Measurements from ENCODE around the gene NPHP4. TPM values are rescaled to one million over a fixed set of nuclear protein-coding genes. Genes with fewer than 3 reads are reported as not detected.
"Not testable (repeated sequence)": the region's sequence is repeated elsewhere in the genome, so short reads cannot be mapped to it uniquely, and the experiment has no call there.

Gene NPHP4
- total and polyA plus RNA-seq, 9 of the 15 experiments (the other 6 are each of a cell fraction or from before 2014, with no cell fraction given): 0.52 to 26.2 (median 6.7) TPM

DNA sequence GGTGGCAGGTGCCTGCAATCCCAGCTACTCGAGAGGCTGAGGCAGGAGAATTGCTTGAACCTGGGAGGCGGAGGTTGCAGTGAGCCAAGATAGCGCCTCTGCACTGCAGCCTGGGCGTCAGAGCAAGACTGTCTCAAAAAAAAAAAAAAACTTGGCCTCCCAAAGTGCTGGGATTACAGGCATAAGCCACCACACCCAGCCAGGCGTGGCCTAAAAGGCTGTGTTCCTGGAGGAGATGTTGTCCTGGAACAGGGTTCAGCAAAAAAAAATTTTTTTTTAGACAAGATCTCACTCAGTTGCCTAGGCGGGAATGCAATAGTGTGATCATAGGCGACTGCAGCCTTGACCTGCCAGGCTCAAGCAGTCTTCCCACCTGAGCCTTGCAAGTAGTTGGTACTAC lies 25.4 kb upstream of the NPHP4 start:
- H4K20me1 ChIP-seq (replicated peaks; ENCODE audit: control insufficient read depth, insufficient read depth, low read length); H2AFZ ChIP-seq (ENCODE audit: low read depth, low read length); CTCF ChIA-PET (ENCODE audit: low intra/inter-chr PET ratio); H3K9me1 ChIP-seq (ENCODE audit: control insufficient read depth, insufficient read depth, low read length); in situ Hi-C loops (cut with MboI); ATAC-seq; FAIRE-seq; H3K36me3 ChIP-seq (ENCODE audit: control insufficient read depth, insufficient read depth, low read length); DNase-seq (ENCODE audit: extremely low read depth in 1 of 4, low spot score in 3 of 4); H3K79me2 ChIP-seq (ENCODE audit: control insufficient read depth, insufficient read depth, low read length); H3K4me2 ChIP-seq (ENCODE audit: insufficient read depth, low read length); H3K27me3 ChIP-seq (ENCODE audit: control insufficient read depth in 2 of 2, insufficient read depth in 2 of 2, low read length in 2 of 2); intact Hi-C loops (cut with micrococcal nuclease); H3K9me3 ChIP-seq (replicated peaks; ENCODE audit: control insufficient read depth, insufficient read depth, low read depth, low read length); H3K4me1 ChIP-seq (replicated peaks in 1 of 2; ENCODE audit: control insufficient read depth in 2 of 2, insufficient read depth in 2 of 2, low read length in 2 of 2); H3K27ac ChIP-seq (ENCODE audit: extremely low read depth, low read depth, low read length); BruUV-seq (replicated peaks); H3K9ac ChIP-seq (ENCODE audit: insufficient read depth in 1 of 2, low read depth in 2 of 2, low read length in 2 of 2); H3K4me3 ChIP-seq: not testable (repeated sequence)
- 51% methylated on average over 7 of the region's 7 CpGs for WGBS (ENCODE audit: insufficient coverage, low coverage, missing lambda C conversion rate)
- POLR2A ChIA-PET: interaction anchor here (0.7 kb wide), 2 partner anchors 83 to 588 kb away, joined by 3 read pairs; no protein-coding TSS in a partner anchor

DNA sequence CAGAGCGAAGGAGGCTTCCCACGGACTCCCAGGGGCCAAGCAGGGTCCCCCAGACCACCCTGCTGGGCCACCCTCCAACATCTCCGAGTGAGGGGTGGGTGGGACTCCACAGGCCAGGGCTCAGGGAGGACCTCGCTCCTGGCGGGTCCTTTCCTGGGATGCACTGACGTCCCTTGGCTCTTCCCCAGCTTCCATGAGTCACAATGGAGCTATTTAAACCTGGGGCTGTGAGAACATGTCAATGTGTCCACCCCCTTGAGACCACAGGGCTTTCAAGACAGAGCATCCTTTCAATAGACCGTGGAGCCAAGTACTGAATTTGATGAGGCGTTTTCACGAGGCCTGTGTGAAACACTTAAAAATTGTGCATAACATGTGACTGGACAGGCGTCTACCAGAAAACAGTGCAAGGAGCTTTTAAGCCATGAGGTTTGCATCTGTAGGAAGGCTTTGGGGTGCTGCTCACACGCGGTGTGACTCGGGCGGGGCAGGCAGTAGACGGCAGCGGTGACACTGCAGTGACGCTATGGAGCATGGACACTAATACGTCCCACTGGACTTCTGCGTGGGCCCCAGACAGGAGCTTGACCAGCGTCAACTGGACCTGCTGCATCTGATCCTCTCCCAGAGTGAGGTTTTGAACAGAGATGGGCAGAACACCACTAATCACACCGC lies 24.1 kb upstream of the NPHP4 start:
- no peak overlapping the region for H3K4me2 ChIP-seq (ENCODE audit: insufficient read depth, low read length)
- intact Hi-C loops (cut with micrococcal nuclease) (no loop called here), in situ Hi-C loops (cut with MboI) (no loop called here)
- ChIA-PET POLR2A (interaction anchor here (0.6 to 1.2 kb wide), 3 partner anchors 10 to 144 kb away, joined by 3 to 5 read pairs (median 4); no protein-coding TSS in a partner anchor), CTCF (ENCODE audit: low intra/inter-chr PET ratio) (no interaction called here)
- peaks cover 0 to 7% of the 10 kb centered on the region in 2 experiments; a peak in 2 of 5 replicates for H3K4me1 ChIP-seq (replicated peaks in 1 of 2; ENCODE audit: control insufficient read depth in 2 of 2, insufficient read depth in 2 of 2, low read length in 2 of 2)
- 78% methylated on average over 21 of the region's 21 CpGs for WGBS (ENCODE audit: insufficient coverage, low coverage, missing lambda C conversion rate)
- DNase-seq (ENCODE audit: extremely low read depth in 1 of 4, low spot score in 3 of 4) (no peak), FAIRE-seq (no peak), ATAC-seq (no peak)
- H2AFZ ChIP-seq (ENCODE audit: low read depth, low read length): no peak overlapping the region
- H3K9me3 ChIP-seq (replicated peaks; ENCODE audit: control insufficient read depth, insufficient read depth, low read depth, low read length): no peaks in the 10 kb centered on the region
- H3K36me3 ChIP-seq (ENCODE audit: control insufficient read depth, insufficient read depth, low read length): no peaks in the 10 kb centered on the region; the same call in 2 of the 3 replicates
- no TSS peak for BruUV-seq (replicated peaks)
- no peak overlapping the region for H3K27ac ChIP-seq (ENCODE audit: extremely low read depth, low read depth, low read length)
- H3K27me3 ChIP-seq (ENCODE audit: control insufficient read depth in 2 of 2, insufficient read depth in 2 of 2, low read length in 2 of 2): no peaks in the 10 kb centered on the region
- no peaks in the 10 kb centered on the region for H3K79me2 ChIP-seq (ENCODE audit: control insufficient read depth, insufficient read depth, low read length)
- no peak overlapping the region for H3K9ac ChIP-seq (ENCODE audit: insufficient read depth in 1 of 2, low read depth in 2 of 2, low read length in 2 of 2)
- no peak overlapping the region for H3K4me3 ChIP-seq
- peaks cover 10% of the 10 kb centered on the region; the same call in 1 of the 2 replicates for H4K20me1 ChIP-seq (replicated peaks; ENCODE audit: control insufficient read depth, insufficient read depth, low read length)
- no peaks in the 10 kb centered on the region for H3K9me1 ChIP-seq (ENCODE audit: control insufficient read depth, insufficient read depth, low read length)
- TF ChIP-seq, protein P1, sequence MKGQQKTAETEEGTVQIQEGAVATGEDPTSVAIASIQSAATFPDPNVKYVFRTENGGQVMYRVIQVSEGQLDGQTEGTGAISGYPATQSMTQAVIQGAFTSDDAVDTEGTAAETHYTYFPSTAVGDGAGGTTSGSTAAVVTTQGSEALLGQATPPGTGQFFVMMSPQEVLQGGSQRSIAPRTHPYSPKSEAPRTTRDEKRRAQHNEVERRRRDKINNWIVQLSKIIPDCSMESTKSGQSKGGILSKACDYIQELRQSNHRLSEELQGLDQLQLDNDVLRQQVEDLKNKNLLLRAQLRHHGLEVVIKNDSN (CRISPR knock-in tag; IDR thresholded peaks at IDR 0.05): no peak
- TF ChIP-seq ATF7 (IDR thresholded peaks at IDR 0.05): no peak
- TF ChIP-seq NBN (IDR thresholded peaks at IDR 0.05; ENCODE audit: low read depth): no peak
- no peak for TF ChIP-seq CCAR2 (IDR thresholded peaks at IDR 0.05; ENCODE audit: low read depth, low read length)
- no peak for TF ChIP-seq MIER1 (IDR thresholded peaks at IDR 0.05; ENCODE audit: low read depth)
- TF ChIP-seq ESRRA (IDR thresholded peaks at IDR 0.05; ENCODE audit: borderline replicate concordance, low read depth): no peak
- TF ChIP-seq ZZZ3 (IDR thresholded peaks at IDR 0.05): no peak
- no peak for TF ChIP-seq MYNN (IDR thresholded peaks at IDR 0.05)
- no peak for TF ChIP-seq MYNN (CRISPR knock-in tag; IDR thresholded peaks at IDR 0.05)
- TF ChIP-seq KLF13 (tag; IDR thresholded peaks at IDR 0.05; ENCODE audit: borderline replicate concordance, low read depth): no peak
- no peak for TF ChIP-seq ZBTB8A (IDR thresholded peaks at IDR 0.05; ENCODE audit: partially characterized antibody)
- TF ChIP-seq ZNF133 (CRISPR knock-in tag; IDR thresholded peaks at IDR 0.05): no peak
- TF ChIP-seq, protein P2, sequence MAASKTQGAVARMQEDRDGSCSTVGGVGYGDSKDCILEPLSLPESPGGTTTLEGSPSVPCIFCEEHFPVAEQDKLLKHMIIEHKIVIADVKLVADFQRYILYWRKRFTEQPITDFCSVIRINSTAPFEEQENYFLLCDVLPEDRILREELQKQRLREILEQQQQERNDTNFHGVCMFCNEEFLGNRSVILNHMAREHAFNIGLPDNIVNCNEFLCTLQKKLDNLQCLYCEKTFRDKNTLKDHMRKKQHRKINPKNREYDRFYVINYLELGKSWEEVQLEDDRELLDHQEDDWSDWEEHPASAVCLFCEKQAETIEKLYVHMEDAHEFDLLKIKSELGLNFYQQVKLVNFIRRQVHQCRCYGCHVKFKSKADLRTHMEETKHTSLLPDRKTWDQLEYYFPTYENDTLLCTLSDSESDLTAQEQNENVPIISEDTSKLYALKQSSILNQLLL (CRISPR knock-in tag; IDR thresholded peaks at IDR 0.05; ENCODE audit: borderline replicate concordance): no peak
- TF ChIP-seq ZNF780A (CRISPR knock-in tag; IDR thresholded peaks at IDR 0.05): no peak
- no peak for TF ChIP-seq SMAD2 (IDR thresholded peaks at IDR 0.05; ENCODE audit: low read depth, low read length)
- TF ChIP-seq RNF2 (IDR thresholded peaks at IDR 0.05): no peak
